ENCODE data around the gene TLR4. TPM values are rescaled to one million over a fixed set of nuclear protein-coding genes. Genes with fewer than 3 reads are reported as not detected.

The TLR4 gene
- total RNA-seq, 2 experiments from 2014 or later: 4.4 to 10.4 TPM

DNA sequence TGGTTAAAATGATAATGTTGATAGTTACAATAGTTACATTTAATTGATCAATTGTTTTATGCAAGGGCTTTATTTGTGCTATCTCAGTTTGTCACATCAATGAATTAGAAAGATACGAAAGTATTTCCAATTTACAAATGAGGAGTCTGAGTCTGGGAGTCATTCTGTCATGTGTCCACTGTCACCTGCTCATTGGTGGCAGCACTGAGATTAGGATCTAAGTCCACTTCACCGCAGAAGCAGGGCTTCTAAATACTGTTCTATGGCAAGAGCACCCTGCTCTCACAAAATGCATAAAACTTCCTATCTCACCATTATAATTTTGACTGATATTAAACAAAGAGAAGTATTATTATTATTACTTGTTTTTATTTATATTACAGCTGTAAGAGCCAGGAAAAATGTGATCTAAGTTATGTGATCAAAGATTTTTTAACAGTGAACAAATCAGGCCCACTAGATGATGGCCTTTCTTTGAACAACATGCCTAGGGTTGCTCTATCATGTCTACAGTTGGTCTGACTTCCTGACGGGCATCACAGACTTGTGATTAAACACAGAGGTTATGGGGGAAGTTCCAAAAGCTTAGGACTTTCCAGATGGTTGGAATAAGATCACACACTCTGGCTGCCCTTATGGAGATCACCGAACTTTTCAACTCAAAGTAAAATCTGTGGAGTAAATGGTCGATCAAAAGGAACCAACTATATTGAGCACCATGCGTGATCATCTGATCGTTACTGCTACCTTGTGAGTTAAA is 15.1 kb downstream of the TLR4 start:
- Histone ChIP-seq H3K4me3 (ENCODE audit: low read depth, low read length, poor library complexity, severe bottlenecking) (no peak overlapping the region), H3K79me2 (ENCODE audit: insufficient read depth, low read depth, low read length) (no peaks in the 10 kb centered on the region), H2AFZ (ENCODE audit: low read length) (no peak overlapping the region), H3K4me2 (ENCODE audit: low read length) (no peak overlapping the region), H3K27ac (ENCODE audit: low read depth, low read length, poor library complexity, severe bottlenecking) (no peak overlapping the region), H3K9me3 (ENCODE audit: low read length) (no peaks in the 10 kb centered on the region), H4K20me1 (ENCODE audit: insufficient read depth, low read length) (no peaks in the 10 kb centered on the region), H3K9me2 (ENCODE audit: insufficient read depth, low read length) (0 out of 2 replicates have a peak, but pooled peaks cover 4% of the 10 kb centered on the region), H3K36me3 (ENCODE audit: insufficient read depth, low read length) (peaks cover 10% of the 10 kb centered on the region; the same call in 1 of the 2 replicates), H3K4me1 (ENCODE audit: insufficient read depth, low read length, poor library complexity, severe bottlenecking) (peaks cover 24% of the 10 kb centered on the region)
- CTCF ChIA-PET (ENCODE audit: unreplicated experiment): no interaction called here
- intact Hi-C loops (cut with micrococcal nuclease; ENCODE audit: unreplicated experiment): loop anchor here (5.0 kb wide), 1 partner anchor 63 kb away; no protein-coding TSS in a partner anchor
- DNase-seq (ENCODE audit: low spot score): no peak
- POLR2A ChIA-PET: no interaction called here
- no TSS peak for BruUV-seq (replicated peaks)
- no peak for TF ChIP-seq EZH2phosphoT487 (IDR thresholded peaks at IDR 0.05; ENCODE audit: borderline replicate concordance, low read depth, low read length)
- TF ChIP-seq, protein P1, sequence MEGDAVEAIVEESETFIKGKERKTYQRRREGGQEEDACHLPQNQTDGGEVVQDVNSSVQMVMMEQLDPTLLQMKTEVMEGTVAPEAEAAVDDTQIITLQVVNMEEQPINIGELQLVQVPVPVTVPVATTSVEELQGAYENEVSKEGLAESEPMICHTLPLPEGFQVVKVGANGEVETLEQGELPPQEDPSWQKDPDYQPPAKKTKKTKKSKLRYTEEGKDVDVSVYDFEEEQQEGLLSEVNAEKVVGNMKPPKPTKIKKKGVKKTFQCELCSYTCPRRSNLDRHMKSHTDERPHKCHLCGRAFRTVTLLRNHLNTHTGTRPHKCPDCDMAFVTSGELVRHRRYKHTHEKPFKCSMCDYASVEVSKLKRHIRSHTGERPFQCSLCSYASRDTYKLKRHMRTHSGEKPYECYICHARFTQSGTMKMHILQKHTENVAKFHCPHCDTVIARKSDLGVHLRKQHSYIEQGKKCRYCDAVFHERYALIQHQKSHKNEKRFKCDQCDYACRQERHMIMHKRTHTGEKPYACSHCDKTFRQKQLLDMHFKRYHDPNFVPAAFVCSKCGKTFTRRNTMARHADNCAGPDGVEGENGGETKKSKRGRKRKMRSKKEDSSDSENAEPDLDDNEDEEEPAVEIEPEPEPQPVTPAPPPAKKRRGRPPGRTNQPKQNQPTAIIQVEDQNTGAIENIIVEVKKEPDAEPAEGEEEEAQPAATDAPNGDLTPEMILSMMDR (conservative IDR thresholded peaks at IDR 0.05; ENCODE audit: low read length): no peak

DNA sequence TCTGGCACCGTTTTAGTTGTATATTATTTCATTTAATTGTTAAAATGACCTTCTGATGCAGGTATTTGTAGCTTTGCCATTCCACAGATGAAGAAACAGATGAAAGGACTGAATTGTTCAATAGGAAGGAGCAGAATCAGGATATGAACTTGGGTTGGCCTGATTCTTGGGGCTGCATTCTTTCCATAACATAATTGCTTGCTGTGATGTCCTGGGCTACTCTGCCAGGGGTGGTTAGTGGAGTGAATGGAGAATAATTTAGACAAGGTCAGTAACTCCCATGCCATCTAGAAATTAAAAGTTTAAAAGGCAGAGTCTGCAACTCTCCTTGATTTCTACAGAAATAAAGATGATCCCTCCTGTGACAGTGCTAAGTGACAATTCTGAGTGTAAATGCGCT is 15.9 kb downstream of the TLR4 start:
- no TSS peak for BruUV-seq (replicated peaks)
- Histone ChIP-seq H3K4me2 (ENCODE audit: low read length) (no peak overlapping the region), H3K9me2 (ENCODE audit: insufficient read depth, low read length) (0 out of 2 replicates have a peak, but pooled peaks cover 4% of the 10 kb centered on the region), H3K27ac (ENCODE audit: low read depth, low read length, poor library complexity, severe bottlenecking) (no peak overlapping the region), H3K9me3 (ENCODE audit: low read length) (no peaks in the 10 kb centered on the region), H2AFZ (ENCODE audit: low read length) (no peak overlapping the region), H4K20me1 (ENCODE audit: insufficient read depth, low read length) (no peaks in the 10 kb centered on the region), H3K36me3 (ENCODE audit: insufficient read depth, low read length) (0 out of 2 replicates have a peak, but pooled peaks cover 4% of the 10 kb centered on the region), H3K4me1 (ENCODE audit: insufficient read depth, low read length, poor library complexity, severe bottlenecking) (peaks cover 28% of the 10 kb centered on the region), H3K4me3 (ENCODE audit: low read depth, low read length, poor library complexity, severe bottlenecking) (no peak overlapping the region), H3K79me2 (ENCODE audit: insufficient read depth, low read depth, low read length) (no peaks in the 10 kb centered on the region)
- POLR2A ChIA-PET: no interaction called here
- no peak for DNase-seq (ENCODE audit: low spot score)
- CTCF ChIA-PET (ENCODE audit: unreplicated experiment): no interaction called here
- TF ChIP-seq, protein P1 (conservative IDR thresholded peaks at IDR 0.05; ENCODE audit: low read length): no peak
- intact Hi-C loops (cut with micrococcal nuclease; ENCODE audit: unreplicated experiment): no loop called here

DNA sequence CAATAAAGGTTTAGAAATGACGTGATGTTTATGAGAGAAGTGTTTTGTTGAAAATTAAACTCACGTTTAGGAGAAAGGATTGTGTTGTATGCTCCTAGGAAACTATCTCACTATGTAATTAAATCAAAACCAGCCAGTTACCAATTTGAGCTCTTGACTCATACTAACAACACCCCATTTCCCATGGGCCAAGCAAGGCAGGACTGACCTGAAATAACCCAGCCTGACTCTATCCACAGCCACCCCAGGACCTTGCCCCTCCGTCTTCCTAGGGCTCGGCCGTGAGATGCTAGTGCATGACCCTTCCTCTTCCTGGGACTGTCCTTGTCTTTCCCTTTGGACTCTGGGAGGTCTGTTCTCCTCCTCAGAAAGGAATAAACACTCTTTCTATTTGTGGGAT is 16.4 kb downstream of the TLR4 start:
- ChIA-PET POLR2A (no interaction called here), CTCF (ENCODE audit: unreplicated experiment) (no interaction called here)
- H3K79me2 ChIP-seq (ENCODE audit: insufficient read depth, low read depth, low read length): no peaks in the 10 kb centered on the region
- H3K4me3 ChIP-seq (ENCODE audit: low read depth, low read length, poor library complexity, severe bottlenecking): no peak overlapping the region
- 0 out of 2 replicates have a peak, but pooled peaks cover 2% of the 10 kb centered on the region for H3K36me3 ChIP-seq (ENCODE audit: insufficient read depth, low read length)
- H3K27ac ChIP-seq (ENCODE audit: low read depth, low read length, poor library complexity, severe bottlenecking): no peak overlapping the region
- DNase-seq (ENCODE audit: low spot score): no peak
- no peaks in the 10 kb centered on the region for H3K9me3 ChIP-seq (ENCODE audit: low read length)
- no peaks in the 10 kb centered on the region for H4K20me1 ChIP-seq (ENCODE audit: insufficient read depth, low read length)
- H3K4me2 ChIP-seq (ENCODE audit: low read length): no peak overlapping the region
- intact Hi-C loops (cut with micrococcal nuclease; ENCODE audit: unreplicated experiment): no loop called here
- H2AFZ ChIP-seq (ENCODE audit: low read length): no peak overlapping the region
- BruUV-seq (replicated peaks): no TSS peak
- 0 out of 2 replicates have a peak, but pooled peaks cover 4% of the 10 kb centered on the region for H3K9me2 ChIP-seq (ENCODE audit: insufficient read depth, low read length)
- TF ChIP-seq, protein P1 (conservative IDR thresholded peaks at IDR 0.05; ENCODE audit: low read length): no peak
- peaks cover 28% of the 10 kb centered on the region for H3K4me1 ChIP-seq (ENCODE audit: insufficient read depth, low read length, poor library complexity, severe bottlenecking)
